H9 (cell line): Measurements from ENCODE around the gene SLC9A5. TPM values are rescaled to one million over a fixed set of nuclear protein-coding genes. Genes with fewer than 3 reads are reported as not detected.

Experiments
- DNase-seq: peaks from one replicate; pipeline ENCODE4 v3.0.0-alpha.2; 2017
- H2AFZ ChIP-seq: one replicate; pipeline ENCODE4 v1.6.1; 2013; ENCODE audit warnings: mild to moderate bottlenecking, low read length, control low read depth, moderate library complexity
- H2AK5ac ChIP-seq: 2 replicates; pipeline ENCODE4 v1.6.1; 2013; ENCODE audit warnings: low read length, control low read depth, mixed read lengths; ENCODE audit not compliant: insufficient read length
- H2BK120ac ChIP-seq: one replicate; pipeline ENCODE4 v1.6.1; 2013; ENCODE audit warnings: low read depth, mild to moderate bottlenecking, low read length, control low read depth, inconsistent platforms; ENCODE audit not compliant: poor library complexity, severe bottlenecking
- H2BK12ac ChIP-seq: 2 replicates; pipeline ENCODE4 v1.6.1; 2013; ENCODE audit warnings: low read length, control low read depth, mixed read lengths, low read depth; ENCODE audit not compliant: insufficient read length
- H2BK15ac ChIP-seq: 2 replicates; pipeline ENCODE4 v1.6.1; 2013; ENCODE audit warnings: low read depth, low read length, control low read depth
- H2BK20ac ChIP-seq: one replicate; pipeline ENCODE4 v1.6.1; 2013; ENCODE audit warnings: low read depth, mild to moderate bottlenecking, low read length, control low read depth, inconsistent platforms; ENCODE audit not compliant: poor library complexity, severe bottlenecking
- H2BK5ac ChIP-seq: 2 replicates; pipeline ENCODE4 v1.6.1; 2013; ENCODE audit warnings: low read length, control low read depth, mixed read lengths; ENCODE audit not compliant: insufficient read length
- H3K14ac ChIP-seq: 2 replicates; pipeline ENCODE4 v1.6.1; 2013; ENCODE audit warnings: low read length, control low read depth; ENCODE audit not compliant: insufficient read depth
- H3K18ac ChIP-seq: 2 replicates; pipeline ENCODE4 v1.6.1; 2013; ENCODE audit warnings: low read depth, mild to moderate bottlenecking, mixed read lengths, low read length, control low read depth; ENCODE audit not compliant: insufficient read length
- H3K23ac ChIP-seq: 2 replicates; pipeline ENCODE4 v1.6.1; 2013; ENCODE audit warnings: low read length, control low read depth, mixed read lengths, low read depth; ENCODE audit not compliant: insufficient read length
- H3K23me2 ChIP-seq: 2 replicates; pipeline ENCODE4 v1.6.1; 2013; ENCODE audit warnings: low read depth, mild to moderate bottlenecking, mixed read lengths, low read length, control low read depth; ENCODE audit not compliant: insufficient read length, poor library complexity, severe bottlenecking
- H3K27ac ChIP-seq: 2 replicates; pipeline ENCODE4 v1.5.1; 2013; ENCODE audit warnings: low read length, control low read depth, mixed read lengths, low read depth; ENCODE audit not compliant: insufficient read length
- H3K27me3 ChIP-seq: 2 replicates; pipeline ENCODE4 v1.6.1; 2013; ENCODE audit warnings: low read length, control low read depth, inconsistent platforms; ENCODE audit not compliant: insufficient read depth
- H3K4ac ChIP-seq: 2 replicates; pipeline ENCODE4 v1.6.1; 2013; ENCODE audit warnings: low read depth, mild to moderate bottlenecking, control low read depth, inconsistent platforms, low read length, moderate library complexity
- H3K4me1 ChIP-seq: 2 replicates; pipeline ENCODE4 v1.6.1; 2013; ENCODE audit warnings: low read length, control low read depth, inconsistent platforms; ENCODE audit not compliant: insufficient read depth
- H3K4me2 ChIP-seq: 2 replicates; pipeline ENCODE4 v1.6.1; 2013; ENCODE audit warnings: low read length, control low read depth, mixed read lengths; ENCODE audit not compliant: insufficient read length, insufficient read depth
- H3K56ac ChIP-seq: 2 replicates; pipeline ENCODE4 v1.6.1; 2013; ENCODE audit warnings: low read depth, mild to moderate bottlenecking, mixed read lengths, low read length, control low read depth; ENCODE audit not compliant: insufficient read length
- H3K79me1 ChIP-seq: 2 replicates; pipeline ENCODE4 v1.6.1; 2013; ENCODE audit warnings: low read depth, mild to moderate bottlenecking, moderate library complexity, low read length, control low read depth, inconsistent platforms; ENCODE audit not compliant: insufficient read depth, poor library complexity, severe bottlenecking
- H3K79me2 ChIP-seq: 2 replicates; pipeline ENCODE4 v1.6.1; 2013; ENCODE audit warnings: low read length, control low read depth, inconsistent platforms; ENCODE audit not compliant: insufficient read depth
- H3K9ac ChIP-seq: 2 replicates; pipeline ENCODE4 v1.6.1; 2013; ENCODE audit warnings: low read length, control low read depth, mixed read lengths; ENCODE audit not compliant: insufficient read length; ENCODE audit errors: extremely low read depth
- H3K9me3 ChIP-seq: one replicate; pipeline ENCODE4 v1.6.1; 2013; ENCODE audit warnings: low read depth, low read length, inconsistent platforms; ENCODE audit not compliant: control insufficient read depth
- H3T11ph ChIP-seq: one replicate; pipeline ENCODE4 v1.6.1; 2013; ENCODE audit warnings: mild to moderate bottlenecking, low read length, control low read depth, inconsistent platforms
- H4K20me1 ChIP-seq: one replicate; pipeline ENCODE4 v1.6.1; 2013; ENCODE audit not compliant: control insufficient read depth, insufficient read length, insufficient read depth
- H4K5ac ChIP-seq: 2 replicates; pipeline ENCODE4 v1.6.1; 2013; ENCODE audit warnings: low read depth, mild to moderate bottlenecking, mixed read lengths, low read length, control low read depth; ENCODE audit not compliant: insufficient read length
- H4K8ac ChIP-seq: replicated peaks from 2 replicates; pipeline ENCODE4 v1.6.1; 2013; ENCODE audit warnings: low read length, control low read depth, mixed read lengths, low read depth; ENCODE audit not compliant: insufficient read length
- H4K91ac ChIP-seq: 2 replicates; pipeline ENCODE4 v1.6.1; 2013; ENCODE audit warnings: low read depth, mild to moderate bottlenecking, moderate library complexity, mixed read lengths, low read length, control low read depth; ENCODE audit not compliant: insufficient read length
- H3K27ac Mint-ChIP-seq, 3 experiments: 2 replicates in 2 of 3; 3 replicates in 1 of 3; pipeline ENCODE4 v1.8.0; 2020 to 2021; ENCODE audit warnings: mixed read lengths in 3 of 3, mild to moderate bottlenecking in 1 of 3, moderate library complexity in 1 of 3
- H3K27me3 Mint-ChIP-seq: 2 replicates; pipeline ENCODE4 v1.8.0; 2021; ENCODE audit warnings: low read depth, mild to moderate bottlenecking, moderate library complexity, mixed read lengths
- H3K36me3 Mint-ChIP-seq, 3 experiments: 2 replicates in 2 of 3; 3 replicates in 1 of 3; pipeline ENCODE4 v1.8.0; 2020 to 2021; ENCODE audit warnings: low read depth in 3 of 3, mixed read lengths in 3 of 3; ENCODE audit not compliant: insufficient read depth in 1 of 3
- H3K4me1 Mint-ChIP-seq, 2 experiments: 2 replicates each; pipeline ENCODE4 v1.8.0; 2020; ENCODE audit warnings: mixed read lengths in 2 of 2
- H3K4me3 Mint-ChIP-seq, 2 experiments: 2 replicates in 1 of 2; 3 replicates in 1 of 2; pipeline ENCODE4 v1.8.0; 2020 to 2021; ENCODE audit warnings: mild to moderate bottlenecking in 2 of 2, mixed read lengths in 2 of 2, moderate library complexity in 1 of 2
- H3K9me3 Mint-ChIP-seq, 2 experiments: 2 replicates in 1 of 2; 3 replicates in 1 of 2; pipeline ENCODE4 v1.8.0; 2020; ENCODE audit warnings: mild to moderate bottlenecking in 2 of 2, mixed read lengths in 2 of 2, moderate library complexity in 1 of 2
- WGBS: extraction: QIAGEN DNeasy Blood & Tissue Kit; methylation state at CpG from one replicate; pipeline ENCODE4 v1.1.7; 2013; ENCODE audit warnings: missing lambda C conversion rate, low lambda C conversion rate, mixed read lengths; ENCODE audit not compliant: insufficient read length; ENCODE audit errors: extremely low coverage; 5-methylcytosine and 5-hydroxymethylcytosine counted together
- total RNA-seq: library from RNA; stranded (reverse); gene quantifications from 2 replicates; pipeline ENCODE4 v1.2.1, GENCODE V29; 2021
- TF ChIP-seq, protein P1 (sequence below): fragments of 200-600 bp; sonication (generic); conservative IDR thresholded peaks from 3 replicates; pipeline ENCODE4 v1.8.0; 2021; ENCODE audit warnings: antibody characterized with exemption, mild to moderate bottlenecking

The SLC9A5 gene
- total RNA-seq, 1 experiment from 2014 or later = 9.1 TPM

GRCh38 chr16:67234180-67234597 is 14.6 kb upstream of the SLC9A5 start:
- Histone ChIP-seq H2BK15ac (no peak overlapping the region), H3K4me2 (no peak overlapping the region), H2BK20ac (no peak overlapping the region), H3K9ac (no peak overlapping the region), H2BK5ac (no peak overlapping the region), H3K56ac (no peak overlapping the region), H3K79me1 (no peaks in the 10 kb centered on the region), H3K14ac (no peak overlapping the region), H4K8ac (no peak overlapping the region), H4K20me1 (no peaks in the 10 kb centered on the region), H4K5ac (no peak overlapping the region), H2AFZ (no peak overlapping the region), H2BK12ac (no peak overlapping the region), H3K4ac (no peak overlapping the region), H3K27me3 (no peaks in the 10 kb centered on the region), H3K4me1 (no peaks in the 10 kb centered on the region), H3K18ac (no peak overlapping the region), H4K91ac (no peak overlapping the region), H3K79me2 (no peaks in the 10 kb centered on the region), H2BK120ac (no peak overlapping the region), H3K23ac (no peak overlapping the region), H3T11ph (no peak overlapping the region), H3K27ac (no peak overlapping the region), H2AK5ac (no peak overlapping the region), H3K23me2 (no peaks in the 10 kb centered on the region), H3K9me3 (no peaks in the 10 kb centered on the region)
- H3K4me3 Mint-ChIP-seq = no peak overlapping the region
- no CpG with 5 or more reads among the region's 10 CpGs for WGBS
- H3K27me3 Mint-ChIP-seq = no peaks in the 10 kb centered on the region
- TF ChIP-seq, protein P1, sequence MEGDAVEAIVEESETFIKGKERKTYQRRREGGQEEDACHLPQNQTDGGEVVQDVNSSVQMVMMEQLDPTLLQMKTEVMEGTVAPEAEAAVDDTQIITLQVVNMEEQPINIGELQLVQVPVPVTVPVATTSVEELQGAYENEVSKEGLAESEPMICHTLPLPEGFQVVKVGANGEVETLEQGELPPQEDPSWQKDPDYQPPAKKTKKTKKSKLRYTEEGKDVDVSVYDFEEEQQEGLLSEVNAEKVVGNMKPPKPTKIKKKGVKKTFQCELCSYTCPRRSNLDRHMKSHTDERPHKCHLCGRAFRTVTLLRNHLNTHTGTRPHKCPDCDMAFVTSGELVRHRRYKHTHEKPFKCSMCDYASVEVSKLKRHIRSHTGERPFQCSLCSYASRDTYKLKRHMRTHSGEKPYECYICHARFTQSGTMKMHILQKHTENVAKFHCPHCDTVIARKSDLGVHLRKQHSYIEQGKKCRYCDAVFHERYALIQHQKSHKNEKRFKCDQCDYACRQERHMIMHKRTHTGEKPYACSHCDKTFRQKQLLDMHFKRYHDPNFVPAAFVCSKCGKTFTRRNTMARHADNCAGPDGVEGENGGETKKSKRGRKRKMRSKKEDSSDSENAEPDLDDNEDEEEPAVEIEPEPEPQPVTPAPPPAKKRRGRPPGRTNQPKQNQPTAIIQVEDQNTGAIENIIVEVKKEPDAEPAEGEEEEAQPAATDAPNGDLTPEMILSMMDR = no peak
- DNase-seq = peak; percentile 18
- peaks cover 0 to 10% of the 10 kb centered on the region in 2 experiments; a peak in 2 of 4 replicates for H3K4me1 Mint-ChIP-seq
- peaks cover 34 to 83% (median 66%) of the 10 kb centered on the region in 3 experiments for H3K36me3 Mint-ChIP-seq
- H3K27ac Mint-ChIP-seq = no peak overlapping the region
- no peaks in the 10 kb centered on the region for H3K9me3 Mint-ChIP-seq
